ENCODE results near the gene DNAAF1.

The DNAAF1 gene

GRCh38 chr16:84161801-84162200 lies 16.7 kb downstream of the DNAAF1 start:
- DNase-seq, result no peak

DNA sequence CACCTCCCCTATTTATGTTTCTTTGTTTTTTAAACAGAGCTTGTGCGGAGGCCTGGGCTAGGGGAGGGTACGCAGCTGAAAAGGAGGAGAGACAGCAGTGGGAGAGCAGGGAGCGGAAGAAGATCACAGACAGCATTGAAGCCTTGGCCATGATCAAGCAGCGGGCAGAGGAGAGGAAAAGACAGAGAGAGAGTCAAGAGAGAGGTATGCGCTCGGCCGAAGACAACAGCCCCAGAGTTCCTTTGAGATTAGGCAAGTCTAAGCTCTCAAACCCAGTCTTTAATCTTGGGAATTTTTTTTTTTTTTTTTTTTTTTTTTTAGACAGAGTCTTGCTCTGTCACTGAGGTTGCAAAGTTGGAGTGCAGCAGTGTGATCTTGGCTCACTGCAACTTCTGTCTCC lies 20.6 kb downstream of the DNAAF1 start:
- DNase-seq, result no peak

GRCh38 chr16:84166796-84167695 lies 21.9 kb downstream of the DNAAF1 start:
- no peak for DNase-seq

DNA sequence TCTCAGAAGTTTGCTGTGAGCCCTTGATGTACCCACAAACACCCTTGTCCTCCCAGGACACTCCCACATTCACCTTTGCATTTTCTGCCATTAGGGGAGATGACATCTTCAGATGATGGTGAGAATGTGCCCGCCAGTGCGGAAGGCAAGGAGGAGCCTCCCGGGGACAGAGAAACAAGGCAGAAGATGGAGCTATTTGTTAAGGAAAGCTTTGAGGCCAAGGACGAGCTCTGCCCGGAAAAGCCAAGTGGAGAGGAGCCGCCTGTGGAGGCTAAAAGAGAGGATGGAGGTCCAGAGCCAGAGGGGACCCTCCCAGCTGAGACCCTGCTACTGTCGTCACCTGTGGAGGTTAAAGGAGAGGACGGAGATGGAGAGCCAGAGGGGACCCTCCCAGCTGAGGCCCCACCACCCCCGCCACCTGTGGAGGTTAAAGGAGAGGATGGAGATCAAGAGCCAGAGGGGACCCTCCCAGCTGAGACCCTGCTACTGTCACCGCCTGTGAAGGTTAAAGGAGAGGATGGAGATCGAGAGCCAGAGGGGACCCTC lies 24.7 kb downstream of the DNAAF1 start:
- DNase-seq, result no peak

- no peak for DNase-seq
These were observed 29.3 kb downstream of the DNAAF1 start for GRCh38 chr16:84174396-84174795.

GRCh38 chr16:84175350-84176081 lies 30.4 kb downstream of the DNAAF1 start:
- peak; percentile 63 for DNase-seq

DNA sequence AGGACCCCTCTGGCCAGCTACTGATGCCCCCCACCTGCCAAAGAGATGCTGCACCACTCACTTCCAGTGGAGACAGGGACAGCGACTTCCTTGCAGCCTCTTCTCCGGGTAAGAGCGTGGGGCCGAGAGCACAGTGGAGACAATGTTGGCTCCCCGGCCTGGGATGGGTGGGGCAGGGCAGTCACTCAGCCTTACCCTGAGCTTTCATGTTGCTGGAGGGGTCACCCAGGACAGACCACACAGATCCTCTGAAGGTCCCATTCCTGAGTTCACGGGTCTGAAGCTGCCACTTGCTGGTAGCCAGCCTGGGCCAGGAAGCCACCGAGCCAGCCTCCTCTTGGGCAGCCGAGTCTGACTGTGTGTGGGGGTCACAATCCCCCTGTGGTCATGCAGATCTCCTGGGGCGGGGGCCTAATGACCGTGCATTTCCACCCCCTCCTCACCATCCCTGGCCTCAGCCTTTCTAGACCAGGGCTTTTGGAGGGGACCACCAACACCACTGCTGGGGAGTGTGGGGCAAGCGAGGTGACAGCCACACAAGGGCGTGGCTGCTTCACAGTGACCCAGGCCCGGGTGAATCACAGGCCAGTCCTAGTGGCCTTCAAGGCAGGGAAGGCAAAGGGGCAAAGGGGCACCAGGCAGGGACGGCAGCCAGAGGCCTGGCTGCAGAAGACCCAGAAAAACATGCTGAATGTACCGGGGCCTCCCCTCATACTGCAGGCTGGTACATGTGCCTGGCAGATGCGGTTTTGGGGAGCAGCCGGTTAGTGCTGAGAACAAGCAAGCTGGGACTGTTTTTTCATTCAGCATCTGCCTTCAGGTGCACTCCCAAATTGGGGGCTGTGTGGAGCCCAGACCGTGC lies 31.3 kb downstream of the DNAAF1 start:
- DNase-seq, result no peak

DNA sequence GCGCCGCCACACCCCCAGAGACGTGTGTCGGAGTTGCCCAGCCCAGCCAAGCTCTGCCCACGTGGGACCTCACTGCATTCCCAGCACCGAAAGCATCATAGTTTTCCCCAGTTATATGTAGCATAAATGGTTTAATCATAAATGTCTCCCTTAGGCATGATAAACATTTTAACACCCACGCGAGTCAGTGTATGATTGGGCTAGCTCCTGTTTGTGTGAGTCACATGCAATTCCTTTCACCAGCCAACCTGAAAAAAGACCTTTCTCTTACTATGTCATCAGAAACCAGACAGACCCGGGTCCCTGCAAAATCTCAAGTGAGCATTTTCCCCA lies 32.6 kb downstream of the DNAAF1 start:
- DNase-seq, result no peak

GRCh38 chr16:84178146-84178765 lies 33.1 kb downstream of the DNAAF1 start:
- DNase-seq, result no peak

DNA sequence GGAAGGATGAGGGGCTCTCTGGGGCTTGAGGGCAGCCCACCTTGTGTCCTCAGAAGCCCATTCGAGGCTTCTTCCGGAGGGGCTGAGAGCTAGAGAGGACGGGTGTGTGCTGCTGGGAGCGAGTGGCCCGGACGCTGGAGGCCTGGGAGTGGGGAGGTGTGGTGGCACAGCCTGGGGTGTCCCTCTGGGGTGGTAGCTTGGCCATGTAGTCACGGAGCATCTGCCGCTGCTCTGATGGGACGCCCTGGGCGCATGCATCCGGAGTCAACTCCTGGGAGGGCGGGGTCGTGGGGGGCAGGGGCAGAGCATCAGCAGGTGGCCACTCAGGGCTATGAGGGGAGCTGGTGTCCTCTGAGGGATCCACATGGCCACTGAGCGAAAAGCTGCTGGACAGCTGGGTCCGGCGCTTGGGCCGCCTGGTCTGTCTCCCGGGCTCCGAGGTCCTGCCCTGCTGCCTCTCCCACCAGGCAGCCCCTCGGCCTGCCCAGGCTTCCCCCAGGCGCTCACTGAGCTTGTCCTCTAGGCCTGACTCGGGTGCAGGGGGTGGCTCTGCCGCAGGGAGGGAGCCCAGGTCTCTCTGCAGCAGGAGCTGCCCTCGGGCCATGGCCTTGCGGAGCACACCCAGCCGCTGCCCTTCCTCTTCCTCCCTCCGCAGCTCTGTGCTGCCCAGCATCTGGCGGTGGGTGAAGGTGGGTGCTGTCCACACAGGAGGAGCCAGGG lies 33.9 kb downstream of the DNAAF1 start:
- no peak for DNase-seq

DNA sequence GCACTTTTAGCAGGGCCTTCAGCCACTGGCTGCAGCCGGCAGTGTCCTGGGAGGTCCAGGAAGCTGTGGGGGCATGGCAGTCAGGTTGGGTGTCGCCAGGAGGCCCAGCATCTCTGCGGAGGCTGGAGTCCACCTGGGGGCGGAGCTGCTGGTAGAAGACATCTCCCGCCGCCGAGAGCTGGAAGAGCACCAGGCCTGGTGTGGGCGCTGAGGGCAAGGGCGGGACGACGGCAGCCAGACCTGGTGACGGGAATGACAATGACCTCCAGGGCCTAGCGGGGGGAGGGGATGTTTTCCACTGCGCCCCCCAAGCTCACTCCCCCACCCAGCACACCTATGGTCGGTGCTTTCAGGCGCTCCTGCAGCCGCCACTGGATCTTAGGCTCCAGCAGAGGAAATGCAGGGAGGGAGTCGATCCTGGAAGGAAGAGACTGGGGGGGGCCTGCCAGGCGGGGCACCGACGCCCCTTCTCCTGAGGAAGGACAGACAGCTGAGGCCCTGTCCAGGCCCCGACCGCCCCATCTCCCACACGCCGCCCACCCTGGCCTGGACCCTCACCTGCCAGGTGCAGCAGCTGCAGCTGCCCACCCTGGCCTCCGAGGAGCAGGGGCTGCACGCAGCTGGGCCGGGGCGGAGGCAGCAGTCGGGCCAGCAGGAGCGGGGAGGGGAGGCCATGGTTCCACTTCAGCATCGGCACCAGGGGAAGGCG lies 34.7 kb downstream of the DNAAF1 start:
- DNase-seq, result no peak

DNA sequence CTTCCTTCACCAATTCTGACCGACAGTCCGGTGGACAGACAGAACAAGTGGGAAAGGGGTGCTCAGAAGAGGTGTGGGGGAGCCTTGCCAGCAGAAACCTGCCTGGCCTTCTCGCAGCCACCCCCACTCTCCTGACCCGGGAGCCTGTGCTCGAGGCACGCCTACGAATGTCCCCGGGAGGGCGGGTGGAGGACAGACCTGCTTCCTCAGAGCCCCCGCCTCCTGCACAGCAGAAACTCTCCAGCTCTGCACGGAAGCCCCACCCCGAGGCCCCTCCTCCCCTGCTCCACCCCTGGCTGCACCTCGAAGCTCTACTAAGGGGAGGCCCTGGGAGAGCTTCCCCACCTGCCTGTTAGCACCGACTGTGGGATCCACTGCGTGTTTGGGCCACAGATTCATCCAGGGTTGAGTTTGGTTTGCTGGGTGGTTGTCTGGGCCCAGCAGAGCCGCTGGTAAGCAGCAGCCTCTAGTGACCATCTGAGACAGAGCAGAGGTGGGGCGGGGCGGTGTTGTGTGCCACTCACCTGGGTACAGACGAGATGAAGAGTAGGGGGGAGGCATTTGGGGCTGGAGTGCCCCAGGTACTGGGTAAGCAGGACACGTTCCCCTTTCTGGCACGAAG lies 35.5 kb downstream of the DNAAF1 start:
- no peak for DNase-seq

GRCh38 chr16:84181144-84181915 lies 36.2 kb downstream of the DNAAF1 start:
- no peak for DNase-seq

DNA sequence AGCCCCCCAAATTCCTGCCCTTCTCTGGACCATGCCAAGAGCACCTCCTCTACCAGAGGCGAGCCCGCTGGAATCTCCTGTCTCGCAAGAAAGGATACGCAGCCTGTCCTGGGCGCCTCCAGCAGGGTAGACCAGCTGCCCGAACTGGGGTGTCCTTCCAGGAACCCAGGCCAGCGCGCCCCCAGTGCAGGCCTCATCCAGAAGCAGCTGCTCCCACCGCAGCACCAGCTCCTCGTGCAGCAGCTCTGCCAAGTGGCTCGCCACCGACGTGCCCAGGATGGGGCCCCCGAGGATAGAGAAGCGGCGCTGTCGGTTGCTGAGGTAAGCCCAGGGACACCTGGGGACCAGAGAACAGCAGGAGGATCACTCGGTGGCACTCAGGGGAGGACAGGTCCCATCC lies 37.0 kb downstream of the DNAAF1 start:
- DNase-seq, result no peak

- DNase-seq, result no peak
These were observed 37.8 kb downstream of the DNAAF1 start for GRCh38 chr16:84182680-84183571.

GRCh38 chr16:84183572-84183875 lies 38.4 kb downstream of the DNAAF1 start:
- DNase-seq, result no peak

- DNase-seq, result no peak
These were observed 38.9 kb downstream of the DNAAF1 start for GRCh38 chr16:84183911-84184591.

DNA sequence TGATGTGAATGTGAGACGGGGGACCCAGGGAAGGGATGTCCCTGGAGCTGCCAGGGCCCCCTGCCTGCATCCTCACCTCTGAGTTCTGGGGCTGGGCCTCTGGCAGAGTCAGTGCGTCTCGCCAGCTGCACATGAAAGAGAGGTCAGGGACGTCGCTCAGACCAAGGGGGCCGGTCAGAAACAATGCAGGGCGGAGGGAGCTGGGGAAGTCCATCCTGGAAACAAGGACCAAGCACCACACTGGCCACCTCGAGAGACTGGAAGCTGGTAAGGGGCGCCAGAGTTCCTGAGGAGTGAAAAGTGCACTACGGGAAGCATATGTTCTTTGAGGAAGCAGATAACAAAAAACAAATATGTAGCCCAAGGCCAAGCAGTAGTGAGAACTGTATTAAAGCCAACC lies 39.7 kb downstream of the DNAAF1 start:
- no peak for DNase-seq

Data from CD4-positive, alpha-beta T cell treated with Interleukin-15 for 1 hour (primary cell).